HG03095 (cell line): ENCODE data around the gene FAM83G.
"Not testable (repeated sequence)": the region's sequence is repeated elsewhere in the genome, so short reads cannot be mapped to it uniquely, and the experiment has no call there.

ENCODE experiments used
- ATAC-seq: cut with Tn5 transposase; IDR thresholded peaks from one replicate; pipeline ENCODE4 v1.9.1; 2021; ENCODE audit warnings: moderate library complexity; ENCODE audit not compliant: unreplicated experiment

The FAM83G gene

DNA sequence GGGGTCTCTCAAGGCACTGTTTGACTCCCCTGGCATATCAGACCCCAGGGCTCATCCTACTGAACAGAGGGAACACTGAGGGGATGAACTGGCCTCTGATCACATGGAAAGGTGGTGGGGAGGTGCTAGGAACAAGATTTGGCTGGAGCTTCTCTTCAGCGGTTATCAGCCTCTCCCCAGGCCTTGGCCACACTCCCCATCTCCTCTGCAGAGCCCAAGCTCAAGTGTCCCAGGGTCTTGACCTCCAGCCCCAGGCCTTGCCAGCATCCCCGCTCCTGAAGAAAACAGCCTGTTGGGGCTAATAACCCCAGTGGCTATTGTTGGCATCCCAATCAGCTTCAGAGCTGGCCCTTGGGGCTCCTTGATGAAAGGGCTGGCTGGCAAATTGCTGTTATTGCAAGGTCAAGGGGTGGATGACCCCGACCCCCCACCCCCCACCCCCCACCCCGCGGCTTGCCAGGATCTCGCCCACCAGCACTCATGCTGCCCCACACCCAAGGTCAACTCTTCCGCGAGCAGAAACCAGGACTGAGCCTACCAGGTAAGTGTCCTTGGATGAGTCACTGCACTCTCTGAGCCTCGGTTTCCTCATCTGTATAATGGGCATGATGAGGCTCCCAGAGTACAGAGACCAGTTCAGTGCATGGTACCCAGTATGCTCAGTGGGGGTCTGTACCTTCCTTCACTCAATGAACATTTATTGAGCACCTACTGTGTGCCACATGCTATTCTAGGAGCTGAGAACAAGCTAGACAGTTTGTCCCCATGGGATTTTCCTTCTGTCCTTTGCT, 18.8 kb upstream of the FAM83G start:
- no peak for ATAC-seq

DNA sequence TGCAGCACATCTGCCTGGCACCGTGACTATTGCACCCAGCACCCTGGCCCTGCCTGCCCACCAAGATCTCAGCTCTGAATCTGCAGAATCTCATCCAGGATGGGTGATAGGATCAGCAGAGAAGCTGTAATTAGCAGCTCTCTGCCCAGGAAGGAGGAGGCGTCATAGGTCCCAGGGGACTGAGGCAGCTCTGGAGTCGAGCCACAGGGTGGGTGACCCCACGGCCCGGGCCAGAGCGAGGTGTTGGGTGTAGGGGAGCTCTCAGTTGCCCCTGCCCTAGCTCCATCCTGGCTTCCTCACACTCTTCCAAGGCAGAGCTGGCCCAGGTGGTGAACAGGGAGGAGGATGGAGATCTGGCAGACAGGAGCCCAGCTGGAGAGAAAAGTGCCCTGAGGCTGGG, 18.2 kb upstream of the FAM83G start:
- ATAC-seq = no peak

GRCh38 chr17:19022128-19022527, 17.6 kb upstream of the FAM83G start:
- no peak for ATAC-seq

GRCh38 chr17:19021622-19022083, 17.1 kb upstream of the FAM83G start:
- ATAC-seq = no peak

DNA sequence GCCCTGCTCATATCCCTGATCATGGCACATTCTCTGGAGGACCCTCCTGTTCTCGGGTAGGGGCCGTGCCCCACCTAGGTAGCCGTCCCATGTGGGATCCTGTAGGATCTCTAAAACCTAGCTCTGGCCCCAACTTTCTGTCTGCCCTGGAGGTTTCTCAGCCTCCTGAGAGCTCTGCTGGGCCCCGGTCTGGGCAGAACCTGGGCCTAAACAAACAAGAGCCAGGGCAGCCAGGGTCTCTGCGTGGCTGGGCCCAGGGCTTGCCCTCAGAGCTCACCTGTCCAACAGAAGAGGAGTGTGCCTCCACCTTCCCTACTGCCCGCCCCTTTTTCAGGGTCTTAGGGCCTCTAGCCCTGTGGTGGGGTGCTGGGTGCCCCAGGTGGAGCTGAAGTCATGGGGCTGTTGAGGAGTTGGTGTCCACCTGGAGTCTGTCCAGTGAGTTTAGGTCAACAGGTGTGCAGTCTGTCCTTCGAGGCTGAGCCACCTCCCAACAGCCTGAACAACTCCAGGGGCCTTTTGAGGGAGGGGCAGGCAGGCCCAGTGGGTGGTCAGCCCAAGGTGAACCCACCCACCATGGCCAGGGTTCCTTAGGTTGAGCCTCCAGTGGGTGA, 16.6 kb upstream of the FAM83G start:
- ATAC-seq = not testable (repeated sequence)

DNA sequence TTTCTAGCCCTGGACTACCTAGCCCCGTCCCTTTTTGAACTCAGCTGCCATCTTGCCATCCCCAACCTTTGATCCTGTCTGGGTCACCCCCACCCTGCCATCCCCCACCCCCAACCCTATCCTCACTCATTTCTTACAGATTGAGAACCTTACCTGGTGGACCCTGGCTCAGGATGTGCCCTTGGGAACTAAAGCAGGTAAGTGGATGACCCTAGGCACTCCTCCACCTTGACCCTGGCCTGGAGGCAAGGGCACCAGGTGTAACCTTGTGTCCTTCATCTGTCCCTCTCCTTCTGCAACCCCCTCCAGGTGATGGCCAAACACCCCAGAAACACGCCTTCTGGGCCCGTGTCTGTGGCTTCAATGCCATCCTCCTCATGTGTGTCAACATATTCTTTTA, 15.5 kb upstream of the FAM83G start:
- ATAC-seq = no peak

- ATAC-seq = no peak
Observed at GRCh38 chr17:19019041-19019941, 14.7 kb upstream of the FAM83G start.

DNA sequence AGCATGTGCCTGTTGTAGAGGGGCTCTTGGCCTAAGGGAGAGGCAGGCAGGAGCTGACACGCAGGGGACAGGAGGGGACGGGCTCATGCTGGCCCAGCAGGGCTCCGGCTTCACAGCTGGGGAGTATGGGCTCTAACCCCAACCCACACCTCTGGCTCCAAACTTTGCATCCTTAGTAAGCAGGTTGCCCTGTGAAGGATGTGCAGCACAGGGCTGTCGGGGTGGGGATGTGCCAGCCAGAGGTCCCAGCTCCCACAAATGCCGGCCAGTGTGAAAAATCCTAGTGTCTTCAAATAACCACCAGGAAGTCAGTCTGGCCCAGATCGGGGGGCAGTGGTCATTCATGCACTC, 14.0 kb upstream of the FAM83G start:
- ATAC-seq = no peak

- ATAC-seq = no peak
Observed at GRCh38 chr17:19017804-19018599, 13.4 kb upstream of the FAM83G start.

- no peak for ATAC-seq
Observed at GRCh38 chr17:19017401-19017800, 12.8 kb upstream of the FAM83G start.

- no peak for ATAC-seq
Observed at GRCh38 chr17:19016881-19017280, 12.3 kb upstream of the FAM83G start.

DNA sequence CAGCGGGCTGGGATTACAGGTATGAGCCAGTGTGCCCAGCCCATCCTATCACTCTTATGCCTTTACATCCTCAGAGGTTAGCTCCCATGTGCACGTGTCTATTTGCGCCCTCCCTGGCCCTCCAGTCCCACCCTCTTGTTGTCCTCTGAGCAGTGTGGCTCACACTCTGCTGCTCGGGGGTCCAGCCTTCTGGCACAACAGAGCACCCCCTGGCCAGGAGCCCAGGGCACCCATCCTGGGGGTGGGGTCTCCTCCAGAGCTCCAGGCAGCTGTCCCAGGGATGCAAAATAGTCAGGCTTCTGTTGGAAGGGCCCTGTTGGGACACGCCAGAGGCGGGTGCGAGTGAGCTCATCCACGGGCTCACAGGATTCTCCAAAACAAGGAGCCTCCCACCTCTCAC, 11.7 kb upstream of the FAM83G start:
- no peak for ATAC-seq

GRCh38 chr17:19015428-19015827, 10.9 kb upstream of the FAM83G start:
- ATAC-seq = no peak

DNA sequence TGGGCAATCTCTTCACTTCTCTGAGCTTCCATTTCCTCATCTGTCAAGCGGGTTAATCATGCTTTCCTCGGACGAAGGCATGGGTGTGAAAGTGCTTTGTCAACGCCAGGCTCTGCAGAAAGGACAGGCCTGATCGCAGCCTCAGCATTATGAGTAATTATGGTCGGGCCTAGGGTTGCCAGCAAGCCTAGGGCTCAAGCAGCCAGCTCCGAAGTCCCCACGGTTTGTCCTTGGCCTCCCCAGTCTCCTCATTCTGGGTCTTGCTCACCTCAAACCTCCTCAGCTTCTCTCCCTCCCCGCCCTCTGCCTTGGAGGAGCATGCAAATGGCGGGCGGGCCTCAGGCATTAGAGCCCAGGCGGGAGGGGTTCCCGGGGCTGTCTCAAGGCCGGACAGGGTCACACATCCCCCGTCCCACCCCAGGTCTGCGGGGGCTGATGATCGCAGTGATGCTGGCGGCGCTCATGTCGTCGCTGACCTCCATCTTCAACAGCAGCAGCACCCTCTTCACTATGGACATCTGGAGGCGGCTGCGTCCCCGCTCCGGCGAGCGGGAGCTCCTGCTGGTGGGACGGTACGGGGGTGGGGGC, 10.2 kb upstream of the FAM83G start:
- no peak for ATAC-seq

DNA sequence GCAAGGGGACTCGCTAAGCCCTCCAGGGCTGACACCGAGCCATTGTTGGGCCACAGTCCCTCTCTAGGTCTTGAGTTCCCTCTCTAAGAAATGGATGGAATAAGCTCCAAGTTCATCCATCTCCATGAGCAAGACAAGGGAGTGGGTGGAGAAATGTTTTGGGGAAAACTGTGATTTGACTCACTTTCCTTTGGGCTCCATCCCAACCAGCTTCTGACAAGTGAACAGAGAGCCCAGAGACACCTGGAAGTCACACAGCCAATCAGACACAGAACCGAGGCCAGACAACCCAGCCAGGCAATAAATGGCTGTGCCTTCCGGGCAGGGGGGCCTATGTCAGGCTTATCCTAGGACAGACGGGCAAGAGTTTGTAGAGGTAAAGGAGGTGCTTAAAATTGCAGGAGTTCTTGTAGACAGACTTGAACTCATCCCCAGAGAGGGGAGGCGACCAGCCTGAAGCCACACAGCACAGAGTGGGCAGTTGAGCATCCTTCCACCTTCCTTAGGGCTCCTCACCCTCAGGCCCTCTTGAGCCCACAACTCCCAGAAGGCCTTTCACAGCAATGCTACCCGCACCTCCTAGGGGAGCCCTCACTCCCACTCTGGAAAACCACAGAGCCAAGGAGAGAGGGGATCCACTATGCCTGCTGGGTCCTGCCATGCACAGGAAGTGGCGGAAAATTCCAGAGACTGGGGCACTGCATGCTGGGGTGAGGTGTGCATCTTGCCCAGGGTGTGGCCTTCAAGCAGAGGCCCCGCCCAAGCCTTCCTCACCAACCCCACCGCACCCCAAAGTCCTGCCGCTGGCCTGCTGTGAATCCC, 9.5 kb upstream of the FAM83G start:
- ATAC-seq = no peak

DNA sequence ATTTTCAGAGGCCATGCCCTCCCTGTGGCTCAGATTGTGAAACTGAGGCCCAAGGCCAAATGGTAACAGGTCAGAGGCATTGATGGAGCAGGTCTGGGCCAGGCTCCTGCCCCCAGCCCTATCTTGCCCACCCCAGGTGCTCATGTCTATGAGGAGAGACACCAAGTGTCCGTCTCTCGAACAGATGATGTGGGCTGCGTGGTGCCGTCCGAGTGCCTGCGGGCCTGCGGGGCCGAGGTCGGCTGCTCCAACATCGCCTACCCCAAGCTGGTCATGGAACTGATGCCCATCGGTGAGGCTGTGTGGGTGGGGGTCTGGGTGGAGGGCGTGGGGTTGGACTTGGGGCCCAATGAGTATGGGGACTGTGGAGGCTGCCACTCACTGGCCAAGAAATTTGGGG, 8.7 kb upstream of the FAM83G start:
- no peak for ATAC-seq

GRCh38 chr17:19012171-19013080, 7.9 kb upstream of the FAM83G start:
- no peak for ATAC-seq

- ATAC-seq = no peak
Observed at GRCh38 chr17:19011581-19011980, 7.0 kb upstream of the FAM83G start.
